Right lobe of liver (tissue), 4 donors: ENCODE results near the gene HIGD2B.
"Not testable (repeated sequence)": the region's sequence is repeated elsewhere in the genome, so short reads cannot be mapped to it uniquely, and the experiment has no call there.

Experiments
- POLR2A ChIP-seq: fragments of 450-650 bp; IDR thresholded peaks from one replicate; pipeline ENCODE4 v1.6.1; 2017; ENCODE audit warnings: antibody characterized with exemption, mild to moderate bottlenecking
- TF ChIP-seq, protein P1 (sequence below), 4 donors: fragments of 200-600 bp in 3 of 4; fragments of 450-650 bp in 1 of 4; IDR thresholded peaks; one replicate each; pipeline versions ENCODE4 v1.5.1 to v1.8.0; 2016 to 2022; ENCODE audit warnings: antibody characterized with exemption in 4 of 4, mild to moderate bottlenecking in 2 of 4
- donor health status: DM: no; HTN: no; CAD: no.
- donor health status: DM: no; HTN: no; CAD: no.
- donor health status: DM: no; HTN: yes; CAD: no.

DNA sequence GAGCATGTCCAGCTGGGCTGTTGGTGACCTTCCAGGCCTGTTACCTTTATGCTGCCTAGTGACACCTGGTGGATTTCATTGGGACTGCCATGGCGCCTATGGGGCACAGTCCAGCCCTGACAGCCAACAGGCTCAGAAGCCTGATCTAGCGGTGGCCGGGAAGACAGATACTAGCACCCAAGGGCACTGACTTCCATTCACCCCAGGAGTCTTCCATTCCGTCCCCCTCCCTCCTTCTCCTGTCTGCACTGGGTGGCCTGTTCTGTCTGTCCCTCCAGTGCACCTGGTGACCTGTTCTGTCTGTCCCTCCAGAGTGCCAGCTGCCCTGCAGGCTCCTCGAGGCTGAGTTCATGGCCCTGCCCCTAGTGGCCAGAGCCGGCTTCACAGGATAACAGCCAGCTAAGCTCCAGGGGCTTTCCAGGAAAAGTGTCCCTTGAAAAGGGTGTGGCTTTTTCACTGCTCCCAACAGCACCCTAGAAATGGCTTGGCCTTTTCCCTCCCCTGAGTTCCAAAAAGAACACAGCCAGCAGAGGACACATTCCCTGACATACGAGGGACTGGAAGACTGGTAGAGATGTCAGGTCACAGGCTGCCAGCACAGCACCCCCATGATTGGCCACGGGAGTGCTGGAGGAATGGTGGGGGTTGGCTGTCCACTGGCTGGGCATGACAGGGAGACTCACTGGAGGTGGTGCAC, 15.2 kb downstream of the HIGD2B start:
- TF ChIP-seq, protein P1, sequence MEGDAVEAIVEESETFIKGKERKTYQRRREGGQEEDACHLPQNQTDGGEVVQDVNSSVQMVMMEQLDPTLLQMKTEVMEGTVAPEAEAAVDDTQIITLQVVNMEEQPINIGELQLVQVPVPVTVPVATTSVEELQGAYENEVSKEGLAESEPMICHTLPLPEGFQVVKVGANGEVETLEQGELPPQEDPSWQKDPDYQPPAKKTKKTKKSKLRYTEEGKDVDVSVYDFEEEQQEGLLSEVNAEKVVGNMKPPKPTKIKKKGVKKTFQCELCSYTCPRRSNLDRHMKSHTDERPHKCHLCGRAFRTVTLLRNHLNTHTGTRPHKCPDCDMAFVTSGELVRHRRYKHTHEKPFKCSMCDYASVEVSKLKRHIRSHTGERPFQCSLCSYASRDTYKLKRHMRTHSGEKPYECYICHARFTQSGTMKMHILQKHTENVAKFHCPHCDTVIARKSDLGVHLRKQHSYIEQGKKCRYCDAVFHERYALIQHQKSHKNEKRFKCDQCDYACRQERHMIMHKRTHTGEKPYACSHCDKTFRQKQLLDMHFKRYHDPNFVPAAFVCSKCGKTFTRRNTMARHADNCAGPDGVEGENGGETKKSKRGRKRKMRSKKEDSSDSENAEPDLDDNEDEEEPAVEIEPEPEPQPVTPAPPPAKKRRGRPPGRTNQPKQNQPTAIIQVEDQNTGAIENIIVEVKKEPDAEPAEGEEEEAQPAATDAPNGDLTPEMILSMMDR (IDR thresholded peaks at IDR 0.05): peak; percentile 59 to 87 (median 66)
- TF ChIP-seq POLR2A: not testable (repeated sequence)
